Kidney (tissue), 14 donors: ENCODE measurements around the gene RBM3. TPM values are rescaled to one million over a fixed set of nuclear protein-coding genes. Genes with fewer than 3 reads are reported as not detected.

ENCODE experiments used
- DNase-seq, 5 donors: peaks; one replicate each; pipeline ENCODE4 v3.0.0-alpha.2; 2013 to 2020
- FAIRE-seq: peaks from 2 replicates; lab custom pipeline; 2012; peaks lifted over from hg19 to GRCh38; lab: Jason Lieb, UNC
- H3K27ac ChIP-seq, 2 donors: one replicate each; pipeline ENCODE4 v1.7.0; 2013; ENCODE audit warnings: low read depth in 2 of 2, low read length in 2 of 2, inconsistent platforms in 1 of 2
- H3K27me3 ChIP-seq: one replicate; pipeline ENCODE4 v1.7.1; 2013; ENCODE audit warnings: low read length, inconsistent platforms; ENCODE audit not compliant: control insufficient read depth, insufficient read depth
- H3K36me3 ChIP-seq, 3 donors: one replicate each; pipeline versions ENCODE4 v1.7.0 to v1.7.1; 2013; ENCODE audit warnings: low read length in 3 of 3, control low read depth in 1 of 3, inconsistent platforms in 1 of 3; ENCODE audit not compliant: insufficient read depth in 3 of 3, control insufficient read depth in 2 of 3
- H3K4me1 ChIP-seq, 3 donors: one replicate each; pipeline versions ENCODE4 v1.7.0 to v1.7.1; 2013; ENCODE audit warnings: low read length in 3 of 3, inconsistent platforms in 1 of 3, low read depth in 1 of 3; ENCODE audit not compliant: control insufficient read depth in 2 of 3, insufficient read depth in 2 of 3
- H3K4me3 ChIP-seq, 3 donors: one replicate each; pipeline versions ENCODE4 v1.7.0 to v1.8.1; 2013; ENCODE audit warnings: low read length in 3 of 3, control low read depth in 1 of 3, inconsistent platforms in 1 of 3
- H3K9ac ChIP-seq, 3 donors: one replicate each; pipeline versions ENCODE4 v1.7.0 to v1.7.1; 2013; ENCODE audit warnings: low read length in 3 of 3, control low read depth in 1 of 3, inconsistent platforms in 1 of 3
- H3K9me3 ChIP-seq, 3 donors: one replicate each; pipeline versions ENCODE4 v1.7.0 to v1.7.1; 2013; ENCODE audit warnings: low read length in 3 of 3, control low read depth in 1 of 3, inconsistent platforms in 1 of 3; ENCODE audit not compliant: control insufficient read depth in 2 of 3, insufficient read depth in 1 of 3
- intact Hi-C: fragments of 100-400 bp; cut with DNase I; formaldehyde crosslinking; loops from one replicate; pipeline ENCODE4 v1.11.1; 2022
- polyA plus RNA-seq: library from polyadenylated mRNA; stranded (reverse); fragments of 350-450 nt; fragmentation: Illumina TruSeq; extraction: RNeasy Lipid Tissue Mini Kit (QIAGEN cat#74804); gene quantifications from one replicate; pipeline ENCODE4 v1.2.3, GENCODE V29; 2014; ENCODE audit warnings: low read depth, low replicate concordance; ENCODE audit not compliant: insufficient read depth
- total RNA-seq: library from RNA; stranded (reverse); fragmentation: NEBNext Ultra II Directional; extraction: Animal tissue kit (Norgen Biotek cat#: 25700); gene quantifications from one replicate; pipeline ENCODE4 v1.2.1, GENCODE V29; 2021
- TF ChIP-seq, protein P1 (sequence below): IDR thresholded peaks from 3 replicates; pipeline ENCODE4 v1.5.1; 2012; ENCODE audit warnings: mild to moderate bottlenecking, moderate library complexity, borderline replicate concordance; ENCODE audit not compliant: insufficient read depth; ENCODE audit errors: extremely low read depth
- donor health status: control.
- donor health status: control.
- donor health status: control.
- donor health status: control.
- donor health status: control.
- donor health status: DM: yes; HTN: yes; CAD: no.
- donor health status: Normal renal cell carcinoma (clear cell type).

RBM3 gene
- total and polyA plus RNA-seq, 2 donors from 2014 or later: 86.9 to 265 TPM

DNA sequence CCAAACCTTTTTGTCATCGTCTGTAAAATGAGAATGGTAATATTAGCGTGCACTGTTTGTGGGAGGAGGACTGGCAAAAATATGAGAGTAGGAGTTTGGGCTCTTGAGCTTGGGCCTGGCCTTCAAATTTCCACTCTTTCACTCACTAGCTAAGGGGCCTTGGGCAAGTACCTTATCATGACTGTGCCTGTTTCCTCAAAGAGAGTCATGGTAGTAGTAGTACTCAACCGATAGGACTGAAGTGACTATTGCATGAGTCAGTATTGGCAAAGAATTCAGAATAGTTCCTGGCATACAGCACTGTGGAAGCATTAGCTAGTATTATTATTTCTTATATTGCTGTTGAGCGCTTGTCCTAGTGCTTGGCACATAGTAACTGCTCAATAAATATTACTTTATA is 16.0 kb upstream of the RBM3 start:
- TF ChIP-seq, protein P1, sequence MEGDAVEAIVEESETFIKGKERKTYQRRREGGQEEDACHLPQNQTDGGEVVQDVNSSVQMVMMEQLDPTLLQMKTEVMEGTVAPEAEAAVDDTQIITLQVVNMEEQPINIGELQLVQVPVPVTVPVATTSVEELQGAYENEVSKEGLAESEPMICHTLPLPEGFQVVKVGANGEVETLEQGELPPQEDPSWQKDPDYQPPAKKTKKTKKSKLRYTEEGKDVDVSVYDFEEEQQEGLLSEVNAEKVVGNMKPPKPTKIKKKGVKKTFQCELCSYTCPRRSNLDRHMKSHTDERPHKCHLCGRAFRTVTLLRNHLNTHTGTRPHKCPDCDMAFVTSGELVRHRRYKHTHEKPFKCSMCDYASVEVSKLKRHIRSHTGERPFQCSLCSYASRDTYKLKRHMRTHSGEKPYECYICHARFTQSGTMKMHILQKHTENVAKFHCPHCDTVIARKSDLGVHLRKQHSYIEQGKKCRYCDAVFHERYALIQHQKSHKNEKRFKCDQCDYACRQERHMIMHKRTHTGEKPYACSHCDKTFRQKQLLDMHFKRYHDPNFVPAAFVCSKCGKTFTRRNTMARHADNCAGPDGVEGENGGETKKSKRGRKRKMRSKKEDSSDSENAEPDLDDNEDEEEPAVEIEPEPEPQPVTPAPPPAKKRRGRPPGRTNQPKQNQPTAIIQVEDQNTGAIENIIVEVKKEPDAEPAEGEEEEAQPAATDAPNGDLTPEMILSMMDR: no peak
- peaks cover 2 to 9% (median 7%) of the 10 kb centered on the region in 3 donors for H3K36me3 ChIP-seq
- no peaks in the 10 kb centered on the region for H3K9me3 ChIP-seq
- no peaks in the 10 kb centered on the region for H3K27me3 ChIP-seq
- H3K4me1 ChIP-seq: no peaks in the 10 kb centered on the region
- H3K27ac ChIP-seq: no peak overlapping the region
- intact Hi-C loops: no loop called here
- DNase-seq (no peak), FAIRE-seq (no peak)
- no peak overlapping the region for H3K4me3 ChIP-seq
- no peak overlapping the region for H3K9ac ChIP-seq

DNA sequence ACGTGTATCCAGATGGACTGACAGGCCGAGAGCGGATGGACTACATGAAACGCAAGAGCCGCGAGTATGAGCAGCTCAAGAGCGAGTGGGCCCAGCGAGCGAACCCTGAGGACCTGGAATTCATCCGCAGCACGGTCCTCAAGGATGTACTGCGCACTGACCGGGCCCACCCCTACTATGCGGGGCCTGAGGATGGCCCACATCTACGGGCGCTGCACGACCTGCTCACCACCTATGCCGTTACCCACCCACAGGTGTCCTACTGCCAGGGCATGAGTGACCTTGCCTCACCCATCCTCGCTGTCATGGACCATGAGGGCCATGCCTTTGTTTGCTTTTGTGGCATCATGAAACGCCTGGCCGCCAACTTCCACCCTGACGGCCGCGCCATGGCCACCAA is 14.6 kb upstream of the RBM3 start:
- Histone ChIP-seq H3K27me3 (no peaks in the 10 kb centered on the region), H3K9me3 (no peaks in the 10 kb centered on the region), H3K9ac (no peak overlapping the region), H3K27ac (no peak overlapping the region), H3K4me1 (no peaks in the 10 kb centered on the region), H3K4me3 (no peak overlapping the region), H3K36me3 (peaks cover 2 to 9% (median 7%) of the 10 kb centered on the region in 3 donors)
- intact Hi-C loops: no loop called here
- TF ChIP-seq, protein P1: no peak
- DNase-seq (no peak), FAIRE-seq (no peak)

- H3K4me1 ChIP-seq: no peaks in the 10 kb centered on the region
- peaks cover 2 to 9% (median 7%) of the 10 kb centered on the region in 3 donors for H3K36me3 ChIP-seq
- no peak for FAIRE-seq
- no peaks in the 10 kb centered on the region for H3K27me3 ChIP-seq
- no peak for DNase-seq
- intact Hi-C loops: no loop called here
- TF ChIP-seq, protein P1: no peak
- no peaks in the 10 kb centered on the region for H3K9me3 ChIP-seq
- no peak overlapping the region for H3K4me3 ChIP-seq
- no peak overlapping the region for H3K9ac ChIP-seq
- H3K27ac ChIP-seq: no peak overlapping the region
These were observed 14.2 kb upstream of the RBM3 start for GRCh38 chrX:48560056-48560455.

DNA sequence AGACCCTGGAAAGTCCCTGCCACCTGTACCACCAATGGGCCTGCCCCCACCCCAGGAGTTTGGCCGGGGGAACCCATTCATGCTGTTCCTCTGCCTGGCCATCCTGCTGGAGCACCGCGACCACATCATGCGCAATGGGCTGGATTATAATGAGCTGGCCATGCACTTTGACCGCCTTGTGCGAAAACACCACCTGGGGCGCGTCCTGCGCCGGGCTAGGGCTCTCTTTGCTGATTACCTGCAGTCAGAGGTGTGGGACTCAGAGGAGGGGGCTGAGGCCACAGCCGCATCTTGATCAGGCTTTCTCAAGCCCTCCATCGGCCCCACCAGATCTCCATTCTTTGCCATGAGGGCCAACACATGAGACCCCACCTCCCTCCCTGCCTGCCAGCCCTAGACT is 13.6 kb upstream of the RBM3 start:
- DNase-seq: no peak
- intact Hi-C loops: no loop called here
- Histone ChIP-seq H3K27me3 (no peaks in the 10 kb centered on the region), H3K4me3 (no peak overlapping the region), H3K9ac (no peak overlapping the region), H3K36me3 (peaks cover 2 to 9% (median 7%) of the 10 kb centered on the region in 3 donors), H3K27ac (no peak overlapping the region), H3K9me3 (no peaks in the 10 kb centered on the region), H3K4me1 (no peaks in the 10 kb centered on the region)
- FAIRE-seq: no peak
- TF ChIP-seq, protein P1: no peak
